ENCODE measurements around the gene GRK6. TPM values are rescaled to one million over a fixed set of nuclear protein-coding genes. Genes with fewer than 3 reads are reported as not detected.

GRK6 gene
- total and polyA plus RNA-seq, 9 of the 15 experiments (the other 6 are each of a cell fraction or from before 2014, with no cell fraction given), result 0.63 to 122 (median 44.5) TPM

DNA sequence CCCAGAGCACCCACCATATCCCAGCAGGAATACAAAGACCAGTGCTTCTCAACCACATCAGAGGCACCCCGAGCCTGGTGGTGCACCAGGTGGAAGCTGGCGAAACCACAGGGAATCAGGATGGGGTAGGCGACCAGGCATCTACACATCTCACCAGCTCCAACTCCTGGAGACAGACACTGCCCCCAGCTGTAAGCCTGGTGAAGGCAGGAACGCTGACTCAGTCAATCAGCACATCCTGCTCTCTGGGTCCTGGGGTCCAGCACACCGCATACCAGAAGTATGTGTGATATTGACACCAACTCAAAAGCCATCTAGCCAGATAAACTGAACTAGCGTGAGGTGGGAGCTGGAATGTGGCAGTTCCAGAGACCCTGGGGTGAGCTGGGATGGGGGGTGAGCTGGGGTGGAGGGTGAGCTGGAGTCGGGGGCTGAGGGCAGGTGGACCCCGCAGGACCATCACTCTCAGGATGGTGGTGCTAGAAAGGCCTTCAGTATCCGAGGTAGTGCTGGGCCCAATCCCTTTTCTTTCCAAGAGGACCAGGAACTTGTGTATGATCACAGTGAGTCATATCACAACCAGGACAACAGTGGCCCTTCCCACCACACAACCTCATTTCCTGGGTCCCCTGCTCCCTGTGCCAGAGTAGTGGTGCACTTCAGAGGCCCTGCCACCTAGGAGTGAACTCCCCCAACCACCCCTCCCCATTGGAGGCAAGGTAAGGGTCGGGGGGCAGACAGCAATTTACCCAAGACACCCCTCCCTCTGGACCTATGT is 44.5 kb downstream of the GRK6 start:
- no peak for FAIRE-seq
- in situ Hi-C loops (cut with MboI), result no loop called here
- no peak overlapping the region for H3K4me2 ChIP-seq (ENCODE audit: insufficient read depth, low read length)
- TF ChIP-seq ZNF316 (IDR thresholded peaks at IDR 0.05), result peak; percentile 85
- no peak for TF ChIP-seq ZNF449 (CRISPR knock-in tag; IDR thresholded peaks at IDR 0.05)
- TF ChIP-seq CBFA2T3 (IDR thresholded peaks at IDR 0.05), result no peak
- no peak for TF ChIP-seq GATAD2A (IDR thresholded peaks at IDR 0.05)
- TF ChIP-seq, protein P1, sequence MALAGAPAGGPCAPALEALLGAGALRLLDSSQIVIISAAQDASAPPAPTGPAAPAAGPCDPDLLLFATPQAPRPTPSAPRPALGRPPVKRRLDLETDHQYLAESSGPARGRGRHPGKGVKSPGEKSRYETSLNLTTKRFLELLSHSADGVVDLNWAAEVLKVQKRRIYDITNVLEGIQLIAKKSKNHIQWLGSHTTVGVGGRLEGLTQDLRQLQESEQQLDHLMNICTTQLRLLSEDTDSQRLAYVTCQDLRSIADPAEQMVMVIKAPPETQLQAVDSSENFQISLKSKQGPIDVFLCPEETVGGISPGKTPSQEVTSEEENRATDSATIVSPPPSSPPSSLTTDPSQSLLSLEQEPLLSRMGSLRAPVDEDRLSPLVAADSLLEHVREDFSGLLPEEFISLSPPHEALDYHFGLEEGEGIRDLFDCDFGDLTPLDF (CRISPR knock-in tag; IDR thresholded peaks at IDR 0.05), result no peak
- TF ChIP-seq, protein P2, sequence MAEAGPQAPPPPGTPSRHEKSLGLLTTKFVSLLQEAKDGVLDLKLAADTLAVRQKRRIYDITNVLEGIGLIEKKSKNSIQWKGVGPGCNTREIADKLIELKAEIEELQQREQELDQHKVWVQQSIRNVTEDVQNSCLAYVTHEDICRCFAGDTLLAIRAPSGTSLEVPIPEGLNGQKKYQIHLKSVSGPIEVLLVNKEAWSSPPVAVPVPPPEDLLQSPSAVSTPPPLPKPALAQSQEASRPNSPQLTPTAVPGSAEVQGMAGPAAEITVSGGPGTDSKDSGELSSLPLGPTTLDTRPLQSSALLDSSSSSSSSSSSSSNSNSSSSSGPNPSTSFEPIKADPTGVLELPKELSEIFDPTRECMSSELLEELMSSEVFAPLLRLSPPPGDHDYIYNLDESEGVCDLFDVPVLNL (CRISPR knock-in tag; IDR thresholded peaks at IDR 0.05; ENCODE audit: low read depth), result no peak
- TF ChIP-seq THRAP3 (IDR thresholded peaks at IDR 0.05; ENCODE audit: borderline replicate concordance), result no peak
- TF ChIP-seq BRCA1 (IDR thresholded peaks at IDR 0.05), result no peak
- no peak for TF ChIP-seq BRCA1 (CRISPR knock-in tag; IDR thresholded peaks at IDR 0.05)
- peak; percentile 63 for TF ChIP-seq C11orf30 (IDR thresholded peaks at IDR 0.05; ENCODE audit: low read depth)
- TF ChIP-seq ZFP36 (IDR thresholded peaks at IDR 0.05; ENCODE audit: low read depth, low read length, partially characterized antibody), result no peak
- no peak for TF ChIP-seq SAP30 (IDR thresholded peaks at IDR 0.05; ENCODE audit: borderline replicate concordance, insufficient read depth, low read depth, low read length, poor library complexity, severe bottlenecking)
- TF ChIP-seq TEAD1 (CRISPR knock-in tag; IDR thresholded peaks at IDR 0.05), result no peak
- TF ChIP-seq, protein P3, sequence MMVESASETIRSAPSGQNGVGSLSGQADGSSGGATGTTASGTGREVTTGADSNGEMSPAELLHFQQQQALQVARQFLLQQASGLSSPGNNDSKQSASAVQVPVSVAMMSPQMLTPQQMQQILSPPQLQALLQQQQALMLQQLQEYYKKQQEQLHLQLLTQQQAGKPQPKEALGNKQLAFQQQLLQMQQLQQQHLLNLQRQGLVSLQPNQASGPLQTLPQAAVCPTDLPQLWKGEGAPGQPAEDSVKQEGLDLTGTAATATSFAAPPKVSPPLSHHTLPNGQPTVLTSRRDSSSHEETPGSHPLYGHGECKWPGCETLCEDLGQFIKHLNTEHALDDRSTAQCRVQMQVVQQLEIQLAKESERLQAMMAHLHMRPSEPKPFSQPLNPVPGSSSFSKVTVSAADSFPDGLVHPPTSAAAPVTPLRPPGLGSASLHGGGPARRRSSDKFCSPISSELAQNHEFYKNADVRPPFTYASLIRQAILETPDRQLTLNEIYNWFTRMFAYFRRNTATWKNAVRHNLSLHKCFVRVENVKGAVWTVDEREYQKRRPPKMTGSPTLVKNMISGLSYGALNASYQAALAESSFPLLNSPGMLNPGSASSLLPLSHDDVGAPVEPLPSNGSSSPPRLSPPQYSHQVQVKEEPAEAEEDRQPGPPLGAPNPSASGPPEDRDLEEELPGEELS (CRISPR knock-in tag; IDR thresholded peaks at IDR 0.05; ENCODE audit: borderline replicate concordance), result no peak
- TF ChIP-seq MTA3 (IDR thresholded peaks at IDR 0.05; ENCODE audit: borderline replicate concordance), result no peak
- TF ChIP-seq ZBTB7A (IDR thresholded peaks at IDR 0.05; ENCODE audit: borderline replicate concordance, control insufficient read depth, low read depth, low read length), result no peak
- TF ChIP-seq DPF2 (IDR thresholded peaks at IDR 0.05), result no peak

More for the DNA sequence above, 44.5 kb downstream of the GRK6 start:
- Histone ChIP-seq H3K27me3 (ENCODE audit: control insufficient read depth in 2 of 2, insufficient read depth in 2 of 2, low read length in 2 of 2) (no peaks in the 10 kb centered on the region), H3K4me1 (replicated peaks in 1 of 2; ENCODE audit: control insufficient read depth in 2 of 2, insufficient read depth in 2 of 2, low read length in 2 of 2) (peaks cover 14 to 61% of the 10 kb centered on the region in 2 experiments), H2AFZ (ENCODE audit: low read depth, low read length) (no peak overlapping the region), H3K4me3 (no peak overlapping the region), H3K9me1 (ENCODE audit: control insufficient read depth, insufficient read depth, low read length) (no peaks in the 10 kb centered on the region), H3K27ac (ENCODE audit: extremely low read depth, low read depth, low read length) (no peak overlapping the region), H3K9ac (ENCODE audit: insufficient read depth in 1 of 2, low read depth in 2 of 2, low read length in 2 of 2) (peak overlapping the region in 1 of 2 experiments; percentile 1; a peak in 1 of 4 replicates), H3K9me3 (replicated peaks; ENCODE audit: control insufficient read depth, insufficient read depth, low read depth, low read length) (no peaks in the 10 kb centered on the region), H3K79me2 (ENCODE audit: control insufficient read depth, insufficient read depth, low read length) (peaks cover 36% of the 10 kb centered on the region), H3K36me3 (ENCODE audit: control insufficient read depth, insufficient read depth, low read length) (peaks cover 47% of the 10 kb centered on the region; the same call in 2 of the 3 replicates), H4K20me1 (replicated peaks; ENCODE audit: control insufficient read depth, insufficient read depth, low read length) (no peaks in the 10 kb centered on the region; the same call in 1 of the 2 replicates)
- ATAC-seq (no peak), DNase-seq (ENCODE audit: extremely low read depth in 1 of 4, low spot score in 3 of 4) (no peak)
- intact Hi-C loops (cut with micrococcal nuclease), result no loop called here
- POLR2A ChIA-PET, result interaction anchor here (0.6 to 1.6 kb wide), 2 partner anchors 9 to 75 kb away, joined by 3 to 4 read pairs; no protein-coding TSS in a partner anchor
- BruUV-seq (replicated peaks), result no TSS peak
- CTCF ChIA-PET (ENCODE audit: low intra/inter-chr PET ratio), result no interaction called here
- 94% methylated on average over 7 of the region's 10 CpGs for WGBS (ENCODE audit: insufficient coverage, low coverage, missing lambda C conversion rate)

All from K562 (cell line).